ENCODE measurements around the gene U2AF1L4. TPM values are rescaled to one million over a fixed set of nuclear protein-coding genes. Genes with fewer than 3 reads are reported as not detected.
A peak's percentile ranks its signal among the peaks of the same experiment; 100 is the strongest.

The U2AF1L4 gene
- total RNA-seq, 1 donor, result 5.8 TPM

DNA sequence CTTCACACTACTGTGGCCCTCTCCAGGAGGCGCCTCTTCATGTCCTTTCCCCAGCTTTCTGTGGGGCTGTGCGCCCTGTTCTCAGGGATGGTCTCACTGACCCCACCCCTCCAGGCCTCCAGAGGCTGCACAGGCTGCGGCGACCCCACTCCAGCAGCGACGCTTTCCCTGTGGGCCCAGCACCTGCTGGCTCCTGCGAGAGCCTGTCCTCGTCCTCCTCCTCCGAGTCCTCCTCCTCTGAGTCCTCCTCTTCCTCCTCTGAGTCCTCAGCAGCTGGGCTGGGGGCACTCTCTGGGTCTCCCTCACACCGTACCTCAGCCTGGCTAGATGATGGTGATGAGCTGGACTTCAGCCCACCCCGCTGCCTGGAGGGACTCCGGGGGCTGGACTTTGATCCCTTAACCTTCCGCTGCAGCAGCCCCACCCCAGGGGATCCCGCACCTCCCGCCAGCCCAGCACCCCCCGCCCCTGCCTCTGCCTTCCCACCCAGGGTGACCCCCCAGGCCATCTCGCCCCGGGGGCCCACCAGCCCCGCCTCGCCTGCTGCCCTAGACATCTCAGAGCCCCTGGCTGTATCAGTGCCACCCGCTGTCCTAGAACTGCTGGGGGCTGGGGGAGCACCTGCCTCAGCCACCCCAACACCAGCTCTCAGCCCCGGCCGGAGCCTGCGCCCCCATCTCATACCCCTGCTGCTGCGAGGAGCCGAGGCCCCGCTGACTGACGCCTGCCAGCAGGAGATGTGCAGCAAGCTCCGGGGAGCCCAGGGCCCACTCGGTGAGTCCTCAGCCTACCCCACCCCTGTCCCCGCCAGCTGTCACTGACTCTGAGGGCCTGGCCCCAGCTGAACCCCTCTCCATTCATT lies 41.3 kb upstream of the U2AF1L4 start:
- no peaks in the 10 kb centered on the region for H3K9me3 ChIP-seq (ENCODE audit: low read depth, low read length)
- no peaks in the 10 kb centered on the region for H3K4me1 ChIP-seq (ENCODE audit: insufficient read depth, low read length)
- no peaks in the 10 kb centered on the region for H3K36me3 ChIP-seq (ENCODE audit: insufficient read depth, low read length)
- no peaks in the 10 kb centered on the region for H3K79me2 ChIP-seq (ENCODE audit: insufficient read depth, low read length)
- H3K27me3 ChIP-seq (ENCODE audit: insufficient read depth, low read length), result no peaks in the 10 kb centered on the region
- H4K20me1 ChIP-seq (ENCODE audit: insufficient read depth, low read length), result no peaks in the 10 kb centered on the region
- no peak overlapping the region for H3K4me2 ChIP-seq (ENCODE audit: insufficient read depth, low read length)
- no peak overlapping the region for H3K4me3 ChIP-seq (ENCODE audit: insufficient read depth, low read length)
- no peak overlapping the region for H2AFZ ChIP-seq (ENCODE audit: low read length)
- no peak overlapping the region for H3K27ac ChIP-seq (ENCODE audit: low read depth, low read length)
- TF ChIP-seq, protein P1, sequence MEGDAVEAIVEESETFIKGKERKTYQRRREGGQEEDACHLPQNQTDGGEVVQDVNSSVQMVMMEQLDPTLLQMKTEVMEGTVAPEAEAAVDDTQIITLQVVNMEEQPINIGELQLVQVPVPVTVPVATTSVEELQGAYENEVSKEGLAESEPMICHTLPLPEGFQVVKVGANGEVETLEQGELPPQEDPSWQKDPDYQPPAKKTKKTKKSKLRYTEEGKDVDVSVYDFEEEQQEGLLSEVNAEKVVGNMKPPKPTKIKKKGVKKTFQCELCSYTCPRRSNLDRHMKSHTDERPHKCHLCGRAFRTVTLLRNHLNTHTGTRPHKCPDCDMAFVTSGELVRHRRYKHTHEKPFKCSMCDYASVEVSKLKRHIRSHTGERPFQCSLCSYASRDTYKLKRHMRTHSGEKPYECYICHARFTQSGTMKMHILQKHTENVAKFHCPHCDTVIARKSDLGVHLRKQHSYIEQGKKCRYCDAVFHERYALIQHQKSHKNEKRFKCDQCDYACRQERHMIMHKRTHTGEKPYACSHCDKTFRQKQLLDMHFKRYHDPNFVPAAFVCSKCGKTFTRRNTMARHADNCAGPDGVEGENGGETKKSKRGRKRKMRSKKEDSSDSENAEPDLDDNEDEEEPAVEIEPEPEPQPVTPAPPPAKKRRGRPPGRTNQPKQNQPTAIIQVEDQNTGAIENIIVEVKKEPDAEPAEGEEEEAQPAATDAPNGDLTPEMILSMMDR (IDR thresholded peaks at IDR 0.05; ENCODE audit: extremely low read depth, low read depth, low read length), result no peak
- peak; percentile 73 for DNase-seq (ENCODE audit: insufficient read length, low spot score, missing footprints)

DNA sequence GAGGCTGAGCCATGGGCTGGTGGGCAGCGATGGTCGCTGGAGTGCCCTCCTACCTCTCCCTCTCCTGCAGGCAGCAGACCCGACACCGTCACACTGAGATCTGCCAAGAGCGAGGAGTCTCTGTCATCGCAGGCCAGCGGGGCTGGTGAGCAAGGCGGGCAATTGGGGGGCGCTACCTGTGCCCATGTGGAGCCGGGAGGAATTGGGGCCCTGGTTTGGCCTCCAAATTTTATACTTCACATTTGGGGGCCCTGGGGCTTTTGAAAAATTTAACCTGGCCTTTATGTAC lies 40.1 kb upstream of the U2AF1L4 start:
- Histone ChIP-seq H3K9me3 (ENCODE audit: low read depth, low read length) (no peaks in the 10 kb centered on the region), H3K79me2 (ENCODE audit: insufficient read depth, low read length) (no peaks in the 10 kb centered on the region), H3K36me3 (ENCODE audit: insufficient read depth, low read length) (no peaks in the 10 kb centered on the region), H2AFZ (ENCODE audit: low read length) (no peak overlapping the region), H3K4me3 (ENCODE audit: insufficient read depth, low read length) (no peak overlapping the region), H4K20me1 (ENCODE audit: insufficient read depth, low read length) (no peaks in the 10 kb centered on the region), H3K27ac (ENCODE audit: low read depth, low read length) (no peak overlapping the region), H3K27me3 (ENCODE audit: insufficient read depth, low read length) (no peaks in the 10 kb centered on the region), H3K4me2 (ENCODE audit: insufficient read depth, low read length) (no peak overlapping the region), H3K4me1 (ENCODE audit: insufficient read depth, low read length) (no peaks in the 10 kb centered on the region)
- no peak for DNase-seq (ENCODE audit: insufficient read length, low spot score, missing footprints)
- TF ChIP-seq, protein P1 (IDR thresholded peaks at IDR 0.05; ENCODE audit: extremely low read depth, low read depth, low read length), result no peak

DNA sequence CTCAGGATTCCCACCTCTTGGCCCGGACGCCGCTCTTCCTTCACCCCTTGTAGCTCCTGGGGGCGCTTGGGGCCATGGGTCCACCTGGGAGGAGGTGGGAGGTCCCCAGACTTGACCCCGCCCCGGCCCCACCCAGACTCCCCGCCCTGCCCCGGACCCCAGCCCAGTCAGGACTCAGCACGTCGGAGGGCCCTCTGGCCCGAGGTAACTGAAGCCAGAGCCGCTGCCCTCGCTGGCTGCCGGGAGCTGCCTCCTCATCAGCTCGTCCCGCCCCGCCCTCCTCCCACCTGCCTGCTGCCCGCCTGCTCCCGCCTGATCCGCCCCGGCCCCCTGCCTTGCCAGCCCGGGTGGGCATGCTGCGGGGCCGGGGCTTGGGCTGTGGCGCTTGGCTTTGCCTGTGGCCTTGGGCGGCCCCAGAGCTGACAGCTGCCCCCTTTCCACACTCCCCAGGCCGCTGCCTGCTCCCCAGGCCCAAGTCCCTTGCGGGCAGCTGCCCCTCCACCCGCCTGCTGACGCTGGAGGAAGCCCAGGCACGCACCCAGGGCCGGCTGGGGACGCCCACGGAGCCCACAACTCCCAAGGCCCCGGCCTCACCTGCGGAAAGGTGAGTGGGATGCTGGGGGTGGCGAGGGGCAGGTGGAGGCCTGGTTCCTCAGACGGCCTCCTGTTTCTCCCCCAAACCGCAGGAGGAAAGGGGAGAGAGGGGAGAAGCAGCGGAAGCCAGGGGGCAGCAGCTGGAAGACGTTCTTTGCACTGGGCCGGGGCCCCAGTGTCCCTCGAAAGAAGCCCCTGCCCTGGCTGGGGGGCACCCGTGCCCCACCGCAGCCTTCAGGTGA lies 39.5 kb upstream of the U2AF1L4 start:
- no peak overlapping the region for H3K27ac ChIP-seq (ENCODE audit: low read depth, low read length)
- H3K9me3 ChIP-seq (ENCODE audit: low read depth, low read length), result no peaks in the 10 kb centered on the region
- H3K79me2 ChIP-seq (ENCODE audit: insufficient read depth, low read length), result no peaks in the 10 kb centered on the region
- H3K4me3 ChIP-seq (ENCODE audit: insufficient read depth, low read length), result no peak overlapping the region
- H3K4me2 ChIP-seq (ENCODE audit: insufficient read depth, low read length), result no peak overlapping the region
- DNase-seq (ENCODE audit: insufficient read length, low spot score, missing footprints), result peak; percentile 75
- no peaks in the 10 kb centered on the region for H3K27me3 ChIP-seq (ENCODE audit: insufficient read depth, low read length)
- H3K36me3 ChIP-seq (ENCODE audit: insufficient read depth, low read length), result no peaks in the 10 kb centered on the region
- TF ChIP-seq, protein P1 (IDR thresholded peaks at IDR 0.05; ENCODE audit: extremely low read depth, low read depth, low read length), result no peak
- H4K20me1 ChIP-seq (ENCODE audit: insufficient read depth, low read length), result no peaks in the 10 kb centered on the region
- no peak overlapping the region for H2AFZ ChIP-seq (ENCODE audit: low read length)
- no peaks in the 10 kb centered on the region for H3K4me1 ChIP-seq (ENCODE audit: insufficient read depth, low read length)

Data from osteoblast (primary cell).